Neural cell (in vitro differentiated cells): Measurements from ENCODE around the gene CAPS. TPM values are rescaled to one million over a fixed set of nuclear protein-coding genes. Genes with fewer than 3 reads are reported as not detected.

ENCODE experiments used
- H2AFZ ChIP-seq: fragments of 200-600, 300-800 bp; sonication (generic), shearing (Covaris generic); 2 replicates; pipeline ENCODE4 v1.6.0; 2014; ENCODE audit warnings: low read depth, mild to moderate bottlenecking, antibody characterized with exemption, low read length, moderate library complexity
- H3F3A ChIP-seq: fragments of 200-600 bp; shearing (Covaris generic); 2 replicates; pipeline ENCODE4 v1.6.1; 2016; ENCODE audit warnings: mild to moderate bottlenecking, moderate library complexity, mixed read lengths, antibody characterized with exemption, low read length; ENCODE audit not compliant: insufficient read depth, poor library complexity, severe bottlenecking
- H3K27ac ChIP-seq: fragments of 200-600, 300-800 bp; sonication (generic), shearing (Covaris generic); 2 replicates; pipeline ENCODE4 v1.5.1; 2014; ENCODE audit warnings: mild to moderate bottlenecking, low read length, moderate library complexity
- H3K27me3 ChIP-seq: fragments of 300-800, 200-600 bp; sonication (generic), shearing (Covaris generic); 2 replicates; pipeline ENCODE4 v1.6.0; 2014; ENCODE audit warnings: mild to moderate bottlenecking, low read depth, low read length, moderate library complexity; ENCODE audit not compliant: insufficient read depth
- H3K36me3 ChIP-seq: fragments of 300-800, 200-600 bp; sonication (generic), shearing (Covaris generic); 2 replicates; pipeline ENCODE4 v1.5.1; 2014; ENCODE audit warnings: mild to moderate bottlenecking, antibody characterized with exemption, low read length, moderate library complexity; ENCODE audit not compliant: insufficient read depth
- H3K4me2 ChIP-seq: fragments of 300-800, 200-600 bp; sonication (generic), shearing (Covaris generic); 2 replicates; pipeline ENCODE4 v1.6.0; 2014; ENCODE audit warnings: mild to moderate bottlenecking, low read length
- H3K4me3 ChIP-seq: fragments of 300-800, 200-600 bp; sonication (generic), shearing (Covaris generic); 2 replicates; pipeline ENCODE4 v1.5.1; 2014; ENCODE audit warnings: mild to moderate bottlenecking, low read length, moderate library complexity
- H3K79me2 ChIP-seq: fragments of 200-600 bp; shearing (Covaris generic); replicated peaks from 2 replicates; pipeline ENCODE4 v1.6.0; 2014; ENCODE audit warnings: mild to moderate bottlenecking, low read length, moderate library complexity; ENCODE audit not compliant: insufficient read depth
- H3K9ac ChIP-seq: fragments of 300-800, 200-600 bp; sonication (generic), shearing (Covaris generic); 2 replicates; pipeline ENCODE4 v1.6.1; 2016; ENCODE audit warnings: mild to moderate bottlenecking, low read length, mixed read lengths
- H3K9me2 ChIP-seq: fragments of 200-600 bp; shearing (Covaris generic); 2 replicates; pipeline ENCODE4 v1.6.1; 2016; ENCODE audit warnings: mild to moderate bottlenecking, low read length, mixed read lengths; ENCODE audit not compliant: insufficient read depth
- H3K9me3 ChIP-seq: fragments of 200-600, 300-800 bp; sonication (generic), shearing (Covaris generic); 2 replicates; pipeline ENCODE4 v1.6.1; 2016; ENCODE audit warnings: mild to moderate bottlenecking, mixed run types, low read length, moderate library complexity, mixed read lengths
- H4K20me1 ChIP-seq: fragments of 200-600 bp; shearing (Covaris generic); 2 replicates; pipeline ENCODE4 v1.6.1; 2016; ENCODE audit warnings: mild to moderate bottlenecking, mixed run types; ENCODE audit not compliant: insufficient read depth
- EP300 ChIP-seq: fragments of 450-650 bp; conservative IDR thresholded peaks from 2 replicates; pipeline ENCODE4 v1.6.1; 2014; ENCODE audit warnings: antibody characterized with exemption, mild to moderate bottlenecking, moderate library complexity; ENCODE audit not compliant: poor library complexity, severe bottlenecking
- EZH2 ChIP-seq: fragments of 200-600, 300-800 bp; shearing (Covaris generic), sonication (generic); IDR thresholded peaks from 2 replicates; pipeline ENCODE4 v1.6.1; 2014; ENCODE audit warnings: antibody characterized with exemption, low read length, borderline replicate concordance, mild to moderate bottlenecking; ENCODE audit not compliant: insufficient read depth, poor library complexity, severe bottlenecking
- MXI1 ChIP-seq: fragments of 450-650 bp; conservative IDR thresholded peaks from 2 replicates; pipeline ENCODE4 v1.6.1; 2014; ENCODE audit warnings: antibody characterized with exemption, mild to moderate bottlenecking; ENCODE audit not compliant: poor library complexity, severe bottlenecking
- POLR2AphosphoS5 ChIP-seq: IDR thresholded peaks from 2 replicates; pipeline ENCODE4 v1.6.1; 2012
- RAD21 ChIP-seq: fragments of 450-650 bp; conservative IDR thresholded peaks from 2 replicates; pipeline ENCODE4 v1.6.1; 2014; ENCODE audit warnings: antibody characterized with exemption, mild to moderate bottlenecking, moderate library complexity
- SMC3 ChIP-seq: fragments of 450-650 bp; conservative IDR thresholded peaks from 2 replicates; pipeline ENCODE4 v1.6.1; 2014; ENCODE audit warnings: antibody characterized with exemption, mild to moderate bottlenecking, moderate library complexity; ENCODE audit not compliant: poor library complexity
- TAF1 ChIP-seq: IDR thresholded peaks from 2 replicates; pipeline ENCODE4 v1.6.1; 2012; ENCODE audit warnings: low read depth
- polyA plus RNA-seq: library from polyadenylated mRNA; depleted of rRNA; stranded (reverse); fragments of >200 nt; gene quantifications from 2 replicates; pipeline ENCODE4 v1.2.3, GENCODE V29; 2014
- TF ChIP-seq, protein P1 (sequence below): IDR thresholded peaks from 2 replicates; pipeline ENCODE4 v1.6.1; 2012; ENCODE audit warnings: borderline replicate concordance
- TF ChIP-seq, protein P2 (sequence below): fragments of 450-650 bp; IDR thresholded peaks from 2 replicates; pipeline ENCODE4 v1.5.1; 2014; ENCODE audit warnings: antibody characterized with exemption, mild to moderate bottlenecking, moderate library complexity; ENCODE audit not compliant: poor library complexity, severe bottlenecking

CAPS gene
- polyA plus RNA-seq, 1 donor from 2014 or later: 10.5 TPM

DNA sequence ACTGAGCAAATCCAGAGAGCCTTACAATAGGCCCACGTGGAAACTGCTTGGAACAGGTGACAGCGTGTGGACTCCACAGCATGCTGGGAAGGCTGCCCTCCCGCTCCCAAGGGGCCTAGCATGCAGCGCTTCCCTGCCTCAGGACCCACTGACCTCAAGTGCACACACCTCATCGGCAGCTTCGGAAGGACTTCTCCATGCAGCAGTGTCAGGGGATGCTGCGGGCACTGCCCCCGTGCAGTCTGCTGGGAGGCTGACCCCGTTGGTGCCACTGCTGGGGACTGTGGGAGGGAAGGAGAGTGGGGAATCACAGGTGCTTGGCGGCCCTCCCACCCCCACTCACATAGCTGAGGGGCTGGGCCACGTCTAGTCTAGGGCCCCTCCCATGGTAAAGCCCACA, 17.2 kb downstream of the CAPS start:
- Histone ChIP-seq H3F3A (no peaks in the 10 kb centered on the region), H3K4me3 (no peak overlapping the region), H4K20me1 (no peaks in the 10 kb centered on the region), H3K9ac (no peak overlapping the region), H3K9me2 (no peaks in the 10 kb centered on the region), H3K27ac (no peak overlapping the region), H2AFZ (no peak overlapping the region), H3K79me2 (no peaks in the 10 kb centered on the region), H3K36me3 (no peaks in the 10 kb centered on the region), H3K4me2 (no peak overlapping the region), H3K27me3 (no peaks in the 10 kb centered on the region), H3K9me3 (no peaks in the 10 kb centered on the region)
- no peak for TF ChIP-seq POLR2AphosphoS5
- no peak for TF ChIP-seq EZH2
- TF ChIP-seq, protein P1, sequence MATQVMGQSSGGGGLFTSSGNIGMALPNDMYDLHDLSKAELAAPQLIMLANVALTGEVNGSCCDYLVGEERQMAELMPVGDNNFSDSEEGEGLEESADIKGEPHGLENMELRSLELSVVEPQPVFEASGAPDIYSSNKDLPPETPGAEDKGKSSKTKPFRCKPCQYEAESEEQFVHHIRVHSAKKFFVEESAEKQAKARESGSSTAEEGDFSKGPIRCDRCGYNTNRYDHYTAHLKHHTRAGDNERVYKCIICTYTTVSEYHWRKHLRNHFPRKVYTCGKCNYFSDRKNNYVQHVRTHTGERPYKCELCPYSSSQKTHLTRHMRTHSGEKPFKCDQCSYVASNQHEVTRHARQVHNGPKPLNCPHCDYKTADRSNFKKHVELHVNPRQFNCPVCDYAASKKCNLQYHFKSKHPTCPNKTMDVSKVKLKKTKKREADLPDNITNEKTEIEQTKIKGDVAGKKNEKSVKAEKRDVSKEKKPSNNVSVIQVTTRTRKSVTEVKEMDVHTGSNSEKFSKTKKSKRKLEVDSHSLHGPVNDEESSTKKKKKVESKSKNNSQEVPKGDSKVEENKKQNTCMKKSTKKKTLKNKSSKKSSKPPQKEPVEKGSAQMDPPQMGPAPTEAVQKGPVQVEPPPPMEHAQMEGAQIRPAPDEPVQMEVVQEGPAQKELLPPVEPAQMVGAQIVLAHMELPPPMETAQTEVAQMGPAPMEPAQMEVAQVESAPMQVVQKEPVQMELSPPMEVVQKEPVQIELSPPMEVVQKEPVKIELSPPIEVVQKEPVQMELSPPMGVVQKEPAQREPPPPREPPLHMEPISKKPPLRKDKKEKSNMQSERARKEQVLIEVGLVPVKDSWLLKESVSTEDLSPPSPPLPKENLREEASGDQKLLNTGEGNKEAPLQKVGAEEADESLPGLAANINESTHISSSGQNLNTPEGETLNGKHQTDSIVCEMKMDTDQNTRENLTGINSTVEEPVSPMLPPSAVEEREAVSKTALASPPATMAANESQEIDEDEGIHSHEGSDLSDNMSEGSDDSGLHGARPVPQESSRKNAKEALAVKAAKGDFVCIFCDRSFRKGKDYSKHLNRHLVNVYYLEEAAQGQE: no peak

DNA sequence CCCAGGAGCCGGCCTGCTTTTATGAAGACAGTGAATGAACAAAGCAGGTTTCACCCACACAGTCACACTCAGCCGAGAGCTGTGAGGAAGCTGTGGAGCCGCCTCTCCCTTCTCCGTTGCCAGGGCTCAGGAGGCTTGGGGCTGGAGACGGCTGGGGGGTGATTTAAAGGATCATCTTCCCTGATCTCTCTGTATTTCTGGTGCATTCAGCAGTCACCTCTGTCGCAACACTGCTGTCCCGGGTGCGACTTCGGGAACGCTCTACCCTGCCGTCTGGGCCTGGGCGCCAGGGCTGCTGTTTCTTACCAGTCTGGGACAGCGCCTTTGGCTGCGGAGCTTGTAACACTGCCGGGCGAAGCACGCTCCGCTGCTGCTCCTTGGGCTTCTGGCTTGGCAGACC, 18.1 kb downstream of the CAPS start:
- H3K27me3 ChIP-seq: no peaks in the 10 kb centered on the region
- H4K20me1 ChIP-seq: no peaks in the 10 kb centered on the region
- H3K9ac ChIP-seq: no peak overlapping the region
- no peak overlapping the region for H3K4me2 ChIP-seq
- H2AFZ ChIP-seq: no peak overlapping the region
- no peaks in the 10 kb centered on the region for H3K9me3 ChIP-seq
- no peak overlapping the region for H3K4me3 ChIP-seq
- no peaks in the 10 kb centered on the region for H3K79me2 ChIP-seq
- TF ChIP-seq TAF1 (no peak), EP300 (no peak), EZH2 (no peak), MXI1 (no peak), POLR2AphosphoS5 (no peak), SMC3 (no peak), RAD21 (no peak)
- TF ChIP-seq, protein P2, sequence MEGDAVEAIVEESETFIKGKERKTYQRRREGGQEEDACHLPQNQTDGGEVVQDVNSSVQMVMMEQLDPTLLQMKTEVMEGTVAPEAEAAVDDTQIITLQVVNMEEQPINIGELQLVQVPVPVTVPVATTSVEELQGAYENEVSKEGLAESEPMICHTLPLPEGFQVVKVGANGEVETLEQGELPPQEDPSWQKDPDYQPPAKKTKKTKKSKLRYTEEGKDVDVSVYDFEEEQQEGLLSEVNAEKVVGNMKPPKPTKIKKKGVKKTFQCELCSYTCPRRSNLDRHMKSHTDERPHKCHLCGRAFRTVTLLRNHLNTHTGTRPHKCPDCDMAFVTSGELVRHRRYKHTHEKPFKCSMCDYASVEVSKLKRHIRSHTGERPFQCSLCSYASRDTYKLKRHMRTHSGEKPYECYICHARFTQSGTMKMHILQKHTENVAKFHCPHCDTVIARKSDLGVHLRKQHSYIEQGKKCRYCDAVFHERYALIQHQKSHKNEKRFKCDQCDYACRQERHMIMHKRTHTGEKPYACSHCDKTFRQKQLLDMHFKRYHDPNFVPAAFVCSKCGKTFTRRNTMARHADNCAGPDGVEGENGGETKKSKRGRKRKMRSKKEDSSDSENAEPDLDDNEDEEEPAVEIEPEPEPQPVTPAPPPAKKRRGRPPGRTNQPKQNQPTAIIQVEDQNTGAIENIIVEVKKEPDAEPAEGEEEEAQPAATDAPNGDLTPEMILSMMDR: no peak
- TF ChIP-seq, protein P1: no peak
- H3K9me2 ChIP-seq: no peaks in the 10 kb centered on the region
- H3K27ac ChIP-seq: no peak overlapping the region
- H3K36me3 ChIP-seq: no peaks in the 10 kb centered on the region
- H3F3A ChIP-seq: no peaks in the 10 kb centered on the region
